HG02884 (cell line): ENCODE results near the gene SCARF2.
"Not testable (repeated sequence)": the region's sequence is repeated elsewhere in the genome, so short reads cannot be mapped to it uniquely, and the experiment has no call there.

Source experiments
- ATAC-seq: cut with Tn5 transposase; IDR thresholded peaks from one replicate; pipeline ENCODE4 v1.9.1; 2021; ENCODE audit warnings: mild to moderate bottlenecking, moderate library complexity; ENCODE audit not compliant: unreplicated experiment

Gene SCARF2, protein sequence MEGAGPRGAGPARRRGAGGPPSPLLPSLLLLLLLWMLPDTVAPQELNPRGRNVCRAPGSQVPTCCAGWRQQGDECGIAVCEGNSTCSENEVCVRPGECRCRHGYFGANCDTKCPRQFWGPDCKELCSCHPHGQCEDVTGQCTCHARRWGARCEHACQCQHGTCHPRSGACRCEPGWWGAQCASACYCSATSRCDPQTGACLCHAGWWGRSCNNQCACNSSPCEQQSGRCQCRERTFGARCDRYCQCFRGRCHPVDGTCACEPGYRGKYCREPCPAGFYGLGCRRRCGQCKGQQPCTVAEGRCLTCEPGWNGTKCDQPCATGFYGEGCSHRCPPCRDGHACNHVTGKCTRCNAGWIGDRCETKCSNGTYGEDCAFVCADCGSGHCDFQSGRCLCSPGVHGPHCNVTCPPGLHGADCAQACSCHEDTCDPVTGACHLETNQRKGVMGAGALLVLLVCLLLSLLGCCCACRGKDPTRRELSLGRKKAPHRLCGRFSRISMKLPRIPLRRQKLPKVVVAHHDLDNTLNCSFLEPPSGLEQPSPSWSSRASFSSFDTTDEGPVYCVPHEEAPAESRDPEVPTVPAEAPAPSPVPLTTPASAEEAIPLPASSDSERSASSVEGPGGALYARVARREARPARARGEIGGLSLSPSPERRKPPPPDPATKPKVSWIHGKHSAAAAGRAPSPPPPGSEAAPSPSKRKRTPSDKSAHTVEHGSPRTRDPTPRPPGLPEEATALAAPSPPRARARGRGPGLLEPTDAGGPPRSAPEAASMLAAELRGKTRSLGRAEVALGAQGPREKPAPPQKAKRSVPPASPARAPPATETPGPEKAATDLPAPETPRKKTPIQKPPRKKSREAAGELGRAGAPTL

DNA sequence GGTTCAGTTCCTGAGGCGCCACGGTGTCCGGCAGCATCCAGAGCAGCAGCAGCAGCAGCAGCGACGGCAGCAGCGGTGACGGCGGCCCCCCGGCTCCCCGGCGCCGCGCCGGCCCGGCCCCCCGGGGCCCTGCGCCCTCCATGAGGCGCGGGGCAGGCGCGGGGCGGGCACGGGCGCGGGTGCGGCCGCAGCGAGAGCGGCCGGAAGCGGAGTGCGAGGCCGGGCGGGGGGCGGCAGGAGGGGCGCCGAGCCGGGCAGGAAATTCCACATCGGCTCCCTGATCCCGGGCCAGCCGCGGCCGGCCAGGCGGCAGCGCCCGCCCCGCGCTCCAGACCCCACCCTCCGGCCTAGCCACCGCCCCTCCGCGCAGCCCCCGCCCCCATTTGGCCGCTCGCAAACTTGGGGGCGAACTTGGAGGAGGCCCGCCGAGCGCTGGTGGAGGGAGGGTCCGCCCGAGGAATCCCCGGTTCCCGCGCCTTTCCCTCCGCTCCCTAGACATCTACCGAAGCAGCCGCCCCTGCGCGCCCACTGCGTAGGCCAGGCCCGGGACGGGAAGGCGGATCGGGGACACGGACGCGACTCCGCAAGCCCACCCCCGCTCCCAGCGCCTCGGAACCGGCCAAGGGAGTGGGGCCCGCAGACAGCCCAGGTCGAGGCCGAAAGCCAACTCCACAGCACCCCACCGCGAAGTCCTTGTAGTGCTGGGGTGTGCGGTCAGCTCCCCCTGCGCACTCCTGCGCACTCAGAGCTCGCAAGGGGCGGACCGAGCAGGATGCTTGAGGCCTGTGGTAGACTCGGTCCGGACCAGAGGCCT lies at the start of gene SCARF2:
Gene SCARF2 (minus strand): TSS at position 213 of the 814 bp plus-strand sequence. CDS start 71 bp downstream, at position 142.
- no peak for ATAC-seq

DNA sequence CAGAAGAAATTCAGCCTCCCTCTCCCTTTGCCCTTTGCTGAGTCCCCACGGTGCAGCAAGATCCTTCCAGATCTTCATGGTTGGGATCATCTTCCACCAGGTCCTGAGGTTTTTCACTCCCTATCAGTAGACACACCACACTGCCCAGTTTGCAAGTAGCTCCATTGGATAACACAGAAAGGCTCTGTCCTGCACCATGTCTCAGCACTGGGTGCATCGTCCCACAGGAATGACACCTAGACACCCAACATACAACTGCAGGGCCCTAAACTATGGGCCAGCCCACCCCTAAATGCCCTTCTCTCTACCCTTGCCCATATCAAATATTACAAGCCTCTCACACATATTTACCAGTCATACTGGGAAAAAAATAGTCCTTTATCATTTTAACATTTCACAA lies 48.6 kb upstream of the SCARF2 start:
- ATAC-seq: no peak

DNA sequence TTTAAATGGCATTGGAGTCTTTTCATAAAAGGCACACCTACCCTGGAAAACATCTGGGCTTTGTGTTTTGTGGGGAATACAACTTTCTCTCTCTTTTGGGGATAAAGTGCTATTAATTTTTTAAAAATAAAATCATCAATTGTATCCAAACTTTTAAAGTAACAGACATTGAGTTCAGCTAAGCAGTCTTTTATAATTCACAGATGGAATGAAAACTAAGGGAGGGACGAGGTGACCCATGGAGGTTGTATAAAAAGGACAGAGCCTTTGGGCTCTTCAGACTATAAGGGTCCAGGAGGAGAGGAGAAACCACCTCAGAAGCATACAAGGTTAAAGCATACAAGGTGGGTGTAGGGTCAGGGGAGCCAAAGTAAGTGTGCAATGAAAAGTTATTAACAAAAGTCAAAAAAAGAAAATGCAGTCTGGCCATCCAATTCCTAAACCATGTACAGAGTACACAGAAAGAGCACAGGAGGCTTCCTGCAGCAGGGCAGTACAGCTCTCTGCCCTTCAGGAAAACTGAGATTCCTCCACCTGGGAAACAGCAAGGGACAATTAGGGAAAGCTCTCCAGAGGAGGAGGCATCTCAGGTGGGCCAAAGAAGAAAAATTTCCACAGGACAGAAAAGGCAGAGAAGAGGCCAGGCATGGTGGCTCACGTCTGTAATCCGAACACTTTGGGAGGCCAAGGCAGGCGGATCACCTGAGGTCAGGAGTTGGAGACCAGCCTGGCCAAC lies 47.5 kb upstream of the SCARF2 start:
- no peak for ATAC-seq

DNA sequence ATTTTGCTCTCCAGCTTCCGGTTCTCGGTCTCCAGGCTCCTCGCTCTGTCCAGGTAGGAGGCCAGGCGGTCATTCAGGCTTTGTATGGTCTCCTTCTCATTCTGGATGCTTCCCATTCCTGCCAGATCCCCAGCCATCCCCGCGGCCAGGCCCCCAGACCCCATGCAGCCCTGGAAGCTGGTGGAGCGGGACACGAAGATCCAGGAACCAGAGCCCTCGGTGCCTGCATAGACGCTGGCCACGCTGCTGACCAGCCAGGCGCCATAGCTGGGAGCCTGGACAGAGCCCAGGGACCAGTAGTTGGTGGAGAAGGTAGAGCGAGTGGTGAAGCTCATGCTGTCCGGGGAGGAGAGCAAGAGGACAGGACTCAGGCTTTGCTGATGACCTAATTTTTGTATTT lies 46.1 kb upstream of the SCARF2 start:
- no peak for ATAC-seq

DNA sequence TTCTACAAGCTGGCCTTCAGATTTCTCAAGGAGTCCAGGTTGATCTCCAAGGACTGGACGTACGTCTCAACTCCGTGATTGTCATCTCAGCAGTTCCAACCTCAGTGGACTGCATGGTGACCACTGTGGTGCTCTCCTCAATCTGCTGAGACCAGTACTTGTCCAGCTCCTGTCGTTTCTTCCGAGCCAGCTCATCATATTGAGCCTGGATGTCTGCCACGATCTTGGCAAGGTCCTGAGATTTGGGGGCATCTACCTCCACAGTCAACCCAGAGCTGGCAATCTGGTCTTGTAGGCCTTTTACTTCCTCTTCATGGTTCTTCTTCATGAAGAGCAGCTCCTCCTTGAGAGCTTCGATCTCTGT lies 45.5 kb upstream of the SCARF2 start:
- not testable (repeated sequence) for ATAC-seq

DNA sequence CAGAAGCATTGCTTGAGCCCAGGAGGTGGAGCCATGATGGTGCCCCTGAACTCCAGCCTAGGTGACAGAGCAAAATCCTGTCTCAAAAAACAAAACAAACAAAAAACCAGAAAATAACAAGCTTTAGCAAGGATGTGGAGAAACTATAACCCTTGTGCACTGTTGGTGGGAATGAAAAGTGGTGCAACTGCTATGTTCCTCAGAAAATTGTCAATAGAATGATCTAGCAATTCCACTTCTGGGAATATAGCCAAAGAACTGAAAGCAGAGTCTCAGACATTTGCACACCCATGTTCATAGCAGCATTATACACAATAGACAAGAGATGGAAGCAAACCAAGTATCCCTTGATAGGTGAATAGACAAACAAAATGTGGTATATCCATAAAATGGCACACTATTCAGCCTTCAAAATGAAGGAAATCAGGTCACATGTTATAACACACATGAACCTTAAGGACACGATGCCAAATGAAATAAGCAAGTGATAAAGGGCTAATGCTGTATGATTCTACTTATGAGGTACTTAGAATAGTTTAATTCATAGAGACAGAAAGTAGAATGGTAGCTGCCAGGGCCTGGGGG lies 42.1 kb upstream of the SCARF2 start:
- no peak for ATAC-seq

DNA sequence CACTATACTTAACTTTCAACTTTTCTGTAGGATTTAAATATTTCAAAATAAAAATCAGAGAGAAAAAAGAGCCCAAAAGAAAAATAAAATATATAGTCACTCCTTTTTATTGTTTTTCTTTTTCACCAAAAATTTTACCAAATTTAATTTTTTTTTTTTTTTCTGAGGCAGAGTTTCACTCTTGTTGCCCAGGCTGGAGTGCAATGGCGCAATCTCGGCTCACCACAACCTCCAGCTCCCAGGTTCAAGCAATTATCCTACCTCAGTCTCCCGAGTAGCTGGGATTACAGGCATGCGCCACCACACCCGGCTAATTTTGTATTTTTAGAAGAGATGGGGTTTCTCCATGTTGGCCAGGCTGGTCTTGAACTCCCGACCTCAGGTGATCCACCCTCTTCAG lies 40.4 kb upstream of the SCARF2 start:
- not testable (repeated sequence) for ATAC-seq

DNA sequence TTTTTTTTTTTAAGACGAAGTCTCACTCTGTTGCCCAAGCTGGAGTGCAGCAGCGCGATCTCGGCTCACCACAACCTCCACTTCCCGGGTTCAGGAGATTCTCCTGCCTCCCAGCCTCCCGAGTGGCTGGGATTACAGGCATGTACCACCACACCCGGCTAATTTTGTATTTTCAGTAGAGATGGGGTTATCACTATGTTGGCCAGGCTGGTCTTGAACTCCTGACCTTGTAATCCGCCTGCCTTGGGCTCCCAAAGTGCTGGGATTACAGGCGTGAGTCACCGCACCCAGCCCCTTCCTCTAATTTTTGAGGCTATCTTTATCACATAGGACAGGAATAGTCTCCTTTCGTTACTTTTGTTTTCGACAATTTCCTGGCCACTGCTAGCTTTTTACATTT lies 37.9 kb upstream of the SCARF2 start:
- ATAC-seq: not testable (repeated sequence)

DNA sequence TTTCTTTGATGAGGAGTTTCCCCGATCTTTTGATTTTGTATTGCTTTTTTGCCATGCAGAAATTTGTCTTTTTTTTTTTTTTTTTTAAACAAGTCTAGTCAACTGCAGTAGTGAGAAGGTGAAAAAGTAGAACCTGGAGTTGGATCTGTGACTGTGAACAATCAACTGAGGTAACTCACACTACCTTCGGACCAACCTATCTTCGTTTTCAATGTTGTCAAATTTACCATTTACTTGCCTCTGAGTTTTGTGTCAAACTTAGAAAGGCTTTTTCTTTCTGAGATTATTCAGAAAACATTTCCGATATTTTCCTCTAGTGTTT lies 37.5 kb upstream of the SCARF2 start:
- ATAC-seq: no peak

DNA sequence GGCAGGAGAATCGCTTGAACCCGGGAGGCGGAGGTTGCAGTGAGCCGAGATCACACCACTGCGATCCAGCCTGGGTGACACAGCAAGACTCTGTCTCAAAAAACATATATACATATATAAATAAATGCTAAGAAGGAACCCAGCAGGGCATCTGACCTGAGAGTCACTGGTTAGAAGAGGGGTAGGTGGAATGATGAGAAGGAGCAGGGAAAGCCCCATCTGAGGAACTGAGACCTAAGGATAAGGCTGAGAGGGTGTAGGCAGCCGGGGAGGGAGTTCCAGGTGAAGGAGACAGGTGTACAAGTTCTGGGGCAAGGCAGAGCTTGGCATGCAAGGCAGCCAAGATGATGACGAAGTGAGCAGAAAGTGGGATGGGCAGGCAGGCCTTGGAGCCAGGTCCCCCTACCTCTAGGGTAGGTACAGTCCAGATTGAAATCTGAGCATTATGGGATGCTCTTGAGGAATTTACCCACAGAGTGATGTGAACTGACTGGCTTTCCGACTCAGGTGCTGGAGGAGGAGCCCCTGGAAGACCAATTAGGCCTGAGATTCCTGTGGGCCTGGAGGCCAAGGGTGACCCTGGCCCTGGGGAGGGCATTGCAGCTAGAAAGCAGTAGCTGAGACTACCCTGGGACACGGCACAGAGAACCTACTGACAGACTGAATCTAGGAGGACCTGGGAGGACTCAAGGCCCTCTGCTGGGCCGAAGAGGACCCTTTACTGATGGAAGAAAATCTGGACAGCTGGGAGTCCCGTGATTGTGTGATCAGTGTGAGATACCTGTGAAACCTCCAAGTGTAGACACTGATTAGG lies 35.2 kb upstream of the SCARF2 start:
- no peak for ATAC-seq

DNA sequence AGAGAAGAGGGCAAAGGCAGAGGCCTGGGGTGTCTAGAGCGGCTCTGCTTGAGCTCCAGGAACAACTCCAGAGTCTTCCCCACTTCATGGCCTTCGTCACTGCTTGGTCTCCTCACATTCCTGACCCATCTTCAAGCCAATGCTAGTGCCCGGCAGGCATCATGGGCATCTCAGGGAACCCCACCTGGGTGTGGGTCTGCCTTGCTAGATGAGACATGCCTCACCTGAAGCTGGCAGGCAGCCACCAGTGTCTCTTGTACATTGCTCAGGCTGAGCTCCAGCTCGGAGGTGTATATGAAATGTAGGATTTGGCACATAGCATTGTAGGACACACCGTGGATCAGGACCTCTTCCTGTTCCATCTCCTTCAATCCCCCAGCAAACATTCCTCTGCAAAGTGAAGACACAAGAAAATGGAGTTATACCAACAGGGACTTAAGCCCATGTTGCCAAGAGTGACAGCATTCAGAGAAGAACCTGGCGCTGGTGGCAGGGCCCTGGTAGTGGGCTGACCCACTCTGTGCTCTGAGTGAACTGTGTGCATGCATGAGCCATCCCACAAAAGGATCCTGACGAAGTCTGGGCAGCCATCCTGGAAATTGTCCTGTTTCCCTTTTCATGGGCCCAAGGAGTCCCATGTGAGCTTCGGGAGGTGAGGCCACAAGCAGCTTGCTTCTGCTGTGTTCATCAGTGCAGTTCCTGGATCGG lies 33.7 kb upstream of the SCARF2 start:
- ATAC-seq: no peak

DNA sequence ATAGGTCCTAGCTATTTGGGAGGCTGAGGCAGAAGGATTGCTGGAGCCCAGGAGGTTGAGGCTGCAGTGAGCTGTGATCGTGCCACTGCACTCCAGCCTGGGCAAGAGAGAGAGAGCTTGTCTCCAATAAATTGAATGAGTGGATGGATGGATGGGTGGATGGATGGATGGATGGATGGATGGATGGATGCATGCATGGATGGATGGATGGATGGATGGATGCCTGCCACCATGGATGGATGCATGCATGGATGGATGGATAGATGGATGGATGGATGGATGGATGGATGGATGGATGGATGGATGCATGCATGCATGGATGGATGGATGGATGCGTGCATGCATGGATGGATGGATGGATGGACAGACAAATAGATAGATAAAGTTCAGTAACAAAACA lies 32.9 kb upstream of the SCARF2 start:
- ATAC-seq: not testable (repeated sequence)

DNA sequence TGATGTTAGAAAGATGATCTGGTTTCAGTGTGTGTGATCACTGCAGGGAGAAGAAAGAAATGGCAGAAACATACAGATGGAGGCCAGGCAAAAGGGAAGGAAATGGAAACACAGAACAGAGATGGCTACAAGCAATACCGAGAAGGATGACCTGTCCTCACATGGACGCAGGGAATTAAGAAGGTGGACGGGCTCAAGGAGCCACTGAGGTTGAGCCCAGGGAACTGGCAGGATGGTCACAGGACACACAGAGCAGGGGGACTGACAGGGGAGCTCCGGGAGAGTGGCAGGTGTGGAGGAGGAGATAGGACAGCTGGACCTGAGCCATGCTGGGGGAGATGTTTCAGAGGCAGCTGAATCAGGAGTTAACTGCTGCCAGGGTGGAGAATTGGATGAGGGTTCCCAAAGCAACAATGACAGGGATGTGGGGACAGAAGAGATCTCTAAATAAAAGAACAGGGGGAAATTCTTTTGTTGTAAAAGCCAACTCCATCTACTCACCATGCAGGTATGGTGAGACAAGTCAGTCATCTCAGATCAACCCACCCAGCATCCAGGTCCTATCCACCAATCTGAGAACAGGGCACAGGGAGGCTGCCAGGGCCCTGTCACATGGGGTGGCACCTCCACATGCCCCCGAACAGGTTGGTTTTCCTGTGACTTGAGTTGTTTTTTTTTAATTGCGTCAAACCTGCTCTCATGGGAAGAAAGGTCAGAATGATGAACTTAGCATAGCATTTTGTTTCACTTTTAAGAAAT lies 31.7 kb upstream of the SCARF2 start:
- no peak for ATAC-seq

DNA sequence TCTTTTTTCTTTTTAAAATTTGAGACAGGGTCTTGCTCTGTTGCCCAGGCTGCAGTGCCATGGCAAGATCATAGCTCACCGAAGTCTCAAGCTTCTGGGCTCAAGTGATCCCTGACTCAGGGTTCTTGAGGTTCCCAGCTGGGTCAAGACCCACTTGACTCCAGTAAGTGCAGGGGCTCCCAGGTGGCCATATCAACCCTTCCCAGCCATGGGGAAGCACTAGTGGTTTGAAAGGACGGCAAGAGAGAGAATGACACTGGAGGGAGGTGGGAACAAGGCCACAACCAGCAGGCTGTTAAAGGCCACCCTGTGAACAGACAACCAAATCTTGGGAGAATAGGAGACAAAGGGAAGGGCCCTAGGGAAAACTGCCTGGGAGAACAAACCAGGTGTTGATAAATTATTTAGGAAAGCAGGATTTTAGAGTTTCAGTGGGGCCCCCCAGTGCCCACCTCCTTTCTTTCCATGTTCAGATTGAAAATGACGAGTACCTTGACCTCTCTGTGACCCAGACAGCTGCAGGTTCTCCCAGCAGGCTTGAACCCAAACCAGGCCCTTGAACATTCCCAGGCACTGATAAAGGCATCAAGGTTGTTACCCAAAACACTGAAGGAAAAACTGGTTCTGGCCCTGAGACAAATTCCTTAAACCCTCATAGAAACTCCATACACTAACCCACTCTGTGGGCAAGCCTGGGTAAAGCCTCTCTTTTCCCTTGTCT lies 29.2 kb upstream of the SCARF2 start:
- ATAC-seq: no peak

DNA sequence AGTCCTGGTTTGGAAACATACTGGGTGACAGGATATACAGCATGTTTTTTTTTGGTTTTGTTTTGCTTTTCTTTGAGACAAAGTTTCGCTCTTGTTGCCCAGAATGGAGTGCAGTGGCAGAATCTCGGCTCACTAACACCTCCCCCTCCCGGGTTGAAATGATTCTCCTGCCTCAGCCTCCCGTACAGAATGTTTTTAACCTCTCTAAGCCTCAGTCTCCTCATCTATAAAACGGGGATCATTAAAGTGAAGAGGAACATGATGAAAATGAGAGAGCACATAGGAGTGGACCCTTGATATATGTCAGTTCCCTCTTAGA lies 28.1 kb upstream of the SCARF2 start:
- no peak for ATAC-seq

DNA sequence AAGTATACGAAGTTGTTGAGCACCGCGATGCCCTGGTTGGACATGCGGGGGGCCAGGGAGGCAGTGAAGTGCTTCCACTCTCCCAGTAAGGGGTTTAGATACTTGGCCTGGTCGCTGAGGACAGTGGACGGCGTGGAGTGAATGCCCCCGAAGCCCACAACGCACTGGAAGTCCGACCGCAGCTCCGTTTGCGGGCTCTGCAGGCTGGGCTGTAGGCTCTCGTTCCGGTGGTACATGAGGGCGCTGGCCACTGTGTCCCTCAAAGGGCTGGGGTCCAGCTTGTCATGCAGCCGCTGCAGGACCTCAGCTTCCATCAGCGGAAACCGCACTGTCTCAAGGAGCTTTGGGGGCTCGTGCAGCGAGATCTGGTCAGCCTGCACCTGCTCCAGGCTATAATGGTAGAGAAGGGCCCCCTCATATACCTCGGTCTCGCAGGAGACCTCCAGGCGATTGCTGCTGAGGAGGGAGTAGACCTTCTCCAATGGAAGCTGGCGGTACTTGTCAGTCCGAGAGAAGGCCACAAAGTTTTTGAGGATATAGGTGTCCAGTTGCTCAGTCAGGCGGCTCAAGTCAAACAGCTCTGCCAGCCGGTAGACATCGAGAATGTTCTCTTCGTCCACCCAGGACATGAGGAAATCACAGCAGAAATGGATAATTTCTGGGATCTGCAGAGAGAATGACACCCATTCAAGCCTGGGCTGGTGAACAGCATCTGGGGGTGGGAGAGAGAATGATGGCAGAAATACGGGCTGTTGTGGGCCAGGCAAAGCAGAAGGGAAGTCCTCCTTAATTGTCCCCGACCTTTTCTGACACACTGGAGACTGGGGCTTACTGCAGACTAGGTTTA lies 27.5 kb upstream of the SCARF2 start:
- ATAC-seq: no peak

DNA sequence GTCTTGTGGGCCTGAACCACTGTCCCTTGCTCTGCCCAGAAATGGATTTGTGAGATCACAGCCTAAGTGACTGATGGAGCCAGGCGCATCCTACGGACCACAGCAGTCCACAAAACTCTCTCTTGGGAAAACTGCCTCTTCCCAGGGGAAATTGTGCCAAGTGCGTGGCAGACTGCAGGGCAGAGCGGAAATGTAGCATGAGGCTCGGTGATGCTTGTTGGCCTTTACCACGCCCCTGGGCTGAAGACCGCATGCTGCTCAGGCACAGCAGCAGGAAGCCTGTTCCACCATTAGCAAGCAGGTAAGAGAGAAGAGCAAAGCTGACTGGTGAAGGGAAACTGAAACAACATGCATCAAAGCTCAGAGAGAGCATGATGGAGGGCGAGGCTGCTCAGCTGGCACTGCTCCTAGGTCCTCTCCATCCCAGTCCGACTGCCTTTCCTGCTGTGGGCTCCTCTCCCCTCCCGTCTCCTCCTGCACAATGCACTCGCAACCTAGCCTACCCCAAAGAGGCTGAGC lies 26.5 kb upstream of the SCARF2 start:
- no peak for ATAC-seq
